Fibroblast of skin of back (primary cell): ENCODE measurements around the gene STK31. TPM values are rescaled to one million over a fixed set of nuclear protein-coding genes. Genes with fewer than 3 reads are reported as not detected.
"Not testable (repeated sequence)": the region's sequence is repeated elsewhere in the genome, so short reads cannot be mapped to it uniquely, and the experiment has no call there.

Source experiments
- DNase-seq: peaks from one replicate; pipeline ENCODE4 v3.0.0-alpha.2; 2013
- polyA plus RNA-seq, 2 experiments: library from polyadenylated mRNA; unstranded; fragments of 120-200 nt; gene quantifications; one replicate each; pipeline ENCODE4 v1.2.1, GENCODE V29; 2013; ENCODE audit not compliant: insufficient read length in 2 of 2

Gene STK31
- polyA plus RNA-seq (2013, experiment 1 of 2; ENCODE audit: insufficient read length) = not detected
- polyA plus RNA-seq (2013, experiment 2 of 2; ENCODE audit: insufficient read length) = not detected

- DNase-seq = no peak
Measured at GRCh38 chr7:23710000-23710399, at the start of gene STK31. Gene STK31, plus strand, starts transcription at chr7:23710219. Its CDS starts 67 bp downstream, at chr7:23710286.

- DNase-seq = no peak
Measured at GRCh38 chr7:23661385-23661784, 48.6 kb upstream of the STK31 start.

- DNase-seq = peak; percentile 37
Measured at GRCh38 chr7:23662124-23662983, 47.7 kb upstream of the STK31 start.

GRCh38 chr7:23662984-23663313, 47.1 kb upstream of the STK31 start:
- DNase-seq = no peak

GRCh38 chr7:23664122-23664521, 45.9 kb upstream of the STK31 start:
- DNase-seq = no peak

- no peak for DNase-seq
Measured at GRCh38 chr7:23672033-23672432, 38.0 kb upstream of the STK31 start.

GRCh38 chr7:23679898-23680413, 30.1 kb upstream of the STK31 start, which contains the start of gene FAM221A:
Gene FAM221A, plus strand, starts transcription at chr7:23680199. Its CDS starts 20 bp downstream, at chr7:23680219.
- DNase-seq = peak; percentile 77

GRCh38 chr7:23680414-23681405, 29.3 kb upstream of the STK31 start:
- DNase-seq = peak; percentile 46

GRCh38 chr7:23684041-23684440, 26.0 kb upstream of the STK31 start:
- DNase-seq = not testable (repeated sequence)

GRCh38 chr7:23685731-23686130, 24.3 kb upstream of the STK31 start:
- DNase-seq = no peak

- DNase-seq = peak; percentile 28
Measured at GRCh38 chr7:23687011-23687410, 23.0 kb upstream of the STK31 start.

GRCh38 chr7:23689165-23689564, 20.9 kb upstream of the STK31 start:
- no peak for DNase-seq

- peak; percentile 24 for DNase-seq
Measured at GRCh38 chr7:23691320-23691719, 18.7 kb upstream of the STK31 start.

GRCh38 chr7:23693224-23693623, 16.8 kb upstream of the STK31 start:
- DNase-seq = no peak

GRCh38 chr7:23696916-23697441, 13.0 kb upstream of the STK31 start:
- peak; percentile 60 for DNase-seq

- no peak for DNase-seq
Measured at GRCh38 chr7:23698822-23699221, 11.2 kb upstream of the STK31 start.

- no peak for DNase-seq
Measured at GRCh38 chr7:23700046-23700445, 10.0 kb upstream of the STK31 start.

GRCh38 chr7:23709081-23709750, 803 bp upstream of the STK31 start:
- DNase-seq = no peak

GRCh38 chr7:23712368-23713284, 2.6 kb downstream of the STK31 start:
- DNase-seq = peak; percentile 72

GRCh38 chr7:23713285-23714149, 3.5 kb downstream of the STK31 start:
- DNase-seq = peak; percentile 93
